DOHH2 (cell line): ENCODE data around the gene PPARA.

Source experiments
- H3F3A ChIP-seq: fragments of 200-600 bp; sonication (generic), shearing (Covaris generic); 2 replicates; pipeline ENCODE4 v1.6.0; 2016; ENCODE audit warnings: antibody characterized with exemption, mild to moderate bottlenecking; ENCODE audit not compliant: control insufficient read depth, insufficient read depth
- H3K27ac ChIP-seq: fragments of 200-600 bp; sonication (generic); 2 replicates; pipeline ENCODE4 v1.5.1; 2014; ENCODE audit warnings: low read depth, mild to moderate bottlenecking, low read length, moderate library complexity
- H3K27me3 ChIP-seq: fragments of 200-600 bp; sonication (generic); 2 replicates; pipeline ENCODE4 v1.6.1; 2014; ENCODE audit warnings: mild to moderate bottlenecking, low read length, mixed read lengths; ENCODE audit not compliant: control insufficient read depth
- H3K36me3 ChIP-seq: fragments of 200-600 bp; sonication (generic); 2 replicates; pipeline ENCODE4 v1.6.1; 2014; ENCODE audit warnings: mild to moderate bottlenecking, low read length, moderate library complexity, mixed read lengths; ENCODE audit not compliant: control insufficient read depth
- H3K4me1 ChIP-seq: fragments of 200-600 bp; sonication (generic); 2 replicates; pipeline ENCODE4 v1.6.1; 2014; ENCODE audit warnings: mild to moderate bottlenecking, low read length, mixed read lengths; ENCODE audit not compliant: control insufficient read depth
- H3K4me2 ChIP-seq: fragments of 200-600 bp; sonication (generic); 2 replicates; pipeline ENCODE4 v1.6.0; 2014; ENCODE audit warnings: mild to moderate bottlenecking, low read length, moderate library complexity
- H3K4me3 ChIP-seq: fragments of 200-600 bp; sonication (generic); 2 replicates; pipeline ENCODE4 v1.5.1; 2014; ENCODE audit warnings: mild to moderate bottlenecking, low read length, mixed read lengths
- H3K79me2 ChIP-seq: fragments of 200-600 bp; sonication (generic); 2 replicates; pipeline ENCODE4 v1.6.1; 2014; ENCODE audit warnings: mild to moderate bottlenecking, low read length, mixed read lengths; ENCODE audit not compliant: control insufficient read depth
- H3K9me2 ChIP-seq: fragments of 200-600 bp; sonication (generic); replicated peaks from 2 replicates; pipeline ENCODE4 v1.6.1; 2014; ENCODE audit warnings: mild to moderate bottlenecking, low read length, mixed read lengths; ENCODE audit not compliant: control insufficient read depth
- H3K9me3 ChIP-seq: fragments of 200-600 bp; sonication (generic); 2 replicates; pipeline ENCODE4 v1.6.1; 2014; ENCODE audit warnings: antibody characterized with exemption, low read length, mixed read lengths; ENCODE audit not compliant: control insufficient read depth, insufficient read depth
- H4K20me1 ChIP-seq: fragments of 200-600 bp; sonication (generic); 2 replicates; pipeline ENCODE4 v1.6.0; 2014; ENCODE audit warnings: low read depth, mild to moderate bottlenecking, antibody characterized with exemption, low read length, moderate library complexity; ENCODE audit not compliant: control insufficient read depth, insufficient read depth
- EZH2phosphoT487 ChIP-seq: fragments of 200-600 bp; sonication (generic); IDR thresholded peaks from 2 replicates; pipeline ENCODE4 v1.6.1; 2017; ENCODE audit warnings: borderline replicate concordance, mild to moderate bottlenecking, antibody characterized with exemption, low read length, moderate library complexity, mixed read lengths
- TF ChIP-seq, protein P1 (sequence below): fragments of 200-600 bp; sonication (generic); IDR thresholded peaks from one replicate; pipeline ENCODE4 v1.5.1; 2014; ENCODE audit warnings: antibody characterized with exemption, mild to moderate bottlenecking, low read depth, low read length; ENCODE audit not compliant: poor library complexity, severe bottlenecking

The PPARA gene

DNA sequence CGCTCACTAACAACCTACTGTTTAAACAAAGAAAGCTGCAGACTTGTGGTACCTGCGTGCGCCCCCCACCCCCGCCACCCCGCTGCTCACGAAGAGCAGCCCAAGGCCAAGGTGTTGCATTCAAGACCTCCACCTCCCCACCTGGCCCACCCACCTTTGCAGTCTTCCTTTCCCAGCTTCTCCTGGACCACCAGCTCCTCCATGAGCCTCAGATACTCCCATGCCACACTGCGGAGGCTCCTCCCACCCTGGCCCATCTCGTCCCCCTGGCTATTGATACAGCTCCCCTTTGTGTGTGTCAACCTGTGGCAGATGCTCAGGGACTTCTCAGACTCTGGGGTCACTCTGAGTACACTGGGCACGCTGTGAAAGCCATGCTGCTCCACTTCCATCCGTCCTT is 95.9 kb downstream of the PPARA start:
- H3K27me3 ChIP-seq: no peaks in the 10 kb centered on the region
- no peak overlapping the region for H3K4me3 ChIP-seq
- TF ChIP-seq, protein P1, sequence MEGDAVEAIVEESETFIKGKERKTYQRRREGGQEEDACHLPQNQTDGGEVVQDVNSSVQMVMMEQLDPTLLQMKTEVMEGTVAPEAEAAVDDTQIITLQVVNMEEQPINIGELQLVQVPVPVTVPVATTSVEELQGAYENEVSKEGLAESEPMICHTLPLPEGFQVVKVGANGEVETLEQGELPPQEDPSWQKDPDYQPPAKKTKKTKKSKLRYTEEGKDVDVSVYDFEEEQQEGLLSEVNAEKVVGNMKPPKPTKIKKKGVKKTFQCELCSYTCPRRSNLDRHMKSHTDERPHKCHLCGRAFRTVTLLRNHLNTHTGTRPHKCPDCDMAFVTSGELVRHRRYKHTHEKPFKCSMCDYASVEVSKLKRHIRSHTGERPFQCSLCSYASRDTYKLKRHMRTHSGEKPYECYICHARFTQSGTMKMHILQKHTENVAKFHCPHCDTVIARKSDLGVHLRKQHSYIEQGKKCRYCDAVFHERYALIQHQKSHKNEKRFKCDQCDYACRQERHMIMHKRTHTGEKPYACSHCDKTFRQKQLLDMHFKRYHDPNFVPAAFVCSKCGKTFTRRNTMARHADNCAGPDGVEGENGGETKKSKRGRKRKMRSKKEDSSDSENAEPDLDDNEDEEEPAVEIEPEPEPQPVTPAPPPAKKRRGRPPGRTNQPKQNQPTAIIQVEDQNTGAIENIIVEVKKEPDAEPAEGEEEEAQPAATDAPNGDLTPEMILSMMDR: no peak
- no peak for TF ChIP-seq EZH2phosphoT487
- H3K36me3 ChIP-seq: peaks cover 5% of the 10 kb centered on the region; the same call in 1 of the 2 replicates
- no peaks in the 10 kb centered on the region for H3F3A ChIP-seq
- peaks cover 14% of the 10 kb centered on the region for H3K4me1 ChIP-seq
- H3K9me2 ChIP-seq: no peaks in the 10 kb centered on the region
- H3K27ac ChIP-seq: no peak overlapping the region
- H3K4me2 ChIP-seq: no peak overlapping the region
- H3K79me2 ChIP-seq: peaks cover 16% of the 10 kb centered on the region
- no peaks in the 10 kb centered on the region for H4K20me1 ChIP-seq
- no peaks in the 10 kb centered on the region for H3K9me3 ChIP-seq

DNA sequence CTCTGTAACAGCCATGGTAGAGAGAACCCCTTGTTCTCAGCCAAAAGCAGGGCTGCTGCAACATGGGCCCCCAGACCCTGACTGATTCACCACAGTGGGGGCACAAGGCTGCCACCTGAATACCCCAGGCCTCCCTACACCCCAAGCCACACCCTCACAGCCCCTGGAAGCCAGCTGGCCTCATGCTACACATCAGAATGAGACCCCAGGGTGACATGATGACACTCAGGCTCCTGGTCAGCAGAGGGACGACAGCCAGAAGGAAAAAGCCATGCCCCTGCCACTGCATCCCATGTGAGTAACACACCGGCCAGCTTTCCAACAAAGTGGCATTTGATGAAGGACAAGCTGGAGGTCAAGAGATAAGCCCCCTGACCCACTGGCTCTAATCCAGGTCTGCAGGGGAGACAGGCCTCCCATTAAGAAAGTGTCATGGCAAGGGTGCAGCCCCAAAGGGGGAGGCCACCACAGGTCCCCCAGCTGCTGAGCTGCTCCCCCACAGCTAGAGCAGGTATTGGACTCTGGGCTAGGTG is 97.2 kb downstream of the PPARA start:
- peaks cover 5% of the 10 kb centered on the region; the same call in 1 of the 2 replicates for H3K36me3 ChIP-seq
- peaks cover 26% of the 10 kb centered on the region for H3K4me1 ChIP-seq
- H3F3A ChIP-seq: no peaks in the 10 kb centered on the region
- no peaks in the 10 kb centered on the region for H3K9me2 ChIP-seq
- H3K4me2 ChIP-seq: no peak overlapping the region
- H3K27ac ChIP-seq: no peak overlapping the region
- H3K79me2 ChIP-seq: peaks cover 19% of the 10 kb centered on the region
- TF ChIP-seq EZH2phosphoT487: no peak
- TF ChIP-seq, protein P1: no peak
- H3K27me3 ChIP-seq: no peaks in the 10 kb centered on the region
- H3K9me3 ChIP-seq: no peaks in the 10 kb centered on the region
- H3K4me3 ChIP-seq: no peak overlapping the region
- no peaks in the 10 kb centered on the region for H4K20me1 ChIP-seq

DNA sequence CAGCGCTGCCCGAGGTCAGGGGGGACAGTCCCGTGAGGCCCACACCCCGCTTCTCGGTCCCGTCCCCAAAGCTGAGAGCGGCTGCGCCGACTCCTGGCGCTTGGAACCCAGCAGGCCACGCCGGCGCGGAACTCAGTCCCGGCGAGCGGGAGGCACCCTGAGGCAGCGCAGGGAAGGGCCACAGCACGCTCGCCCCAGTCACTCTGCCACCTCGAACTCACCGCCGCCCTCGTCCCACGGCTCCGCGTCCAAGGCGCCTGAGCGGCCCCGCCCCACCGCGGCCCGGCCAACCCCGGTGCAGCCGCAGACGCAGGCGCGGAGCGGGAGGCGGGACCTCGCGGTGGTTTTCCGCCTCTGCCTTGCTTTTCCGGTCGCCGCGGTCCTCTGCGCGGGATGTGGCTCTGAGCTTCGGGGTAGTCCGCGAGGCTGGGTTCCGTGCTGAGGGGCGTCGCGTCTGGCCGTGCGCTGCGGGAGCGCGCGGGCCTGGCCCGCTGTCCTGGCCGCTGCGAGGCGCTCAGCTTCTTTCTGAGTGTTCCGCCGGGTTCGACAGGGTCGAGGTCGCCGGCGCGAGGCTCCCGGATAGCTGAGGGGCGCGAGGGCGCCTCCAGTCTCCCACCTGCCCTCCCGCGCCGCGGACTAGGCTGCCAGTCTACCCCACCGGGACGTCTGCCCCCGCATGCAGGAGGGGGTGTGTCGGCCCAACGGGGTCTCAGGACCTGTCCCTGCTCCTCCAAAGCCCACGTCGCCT is 99.9 kb downstream of the PPARA start, which contains the start of gene CDPF1:
TSS of gene CDPF1 (minus strand) at position 259 of the 748 bp plus-strand sequence. CDS start 2,009 bp downstream, outside the sequence.
- no peaks in the 10 kb centered on the region for H4K20me1 ChIP-seq
- no peak for TF ChIP-seq EZH2phosphoT487
- TF ChIP-seq, protein P1: no peak
- H3K9me3 ChIP-seq: no peaks in the 10 kb centered on the region
- no peaks in the 10 kb centered on the region for H3K36me3 ChIP-seq
- peak within 1 kb of the TSS; percentile 81 for H3K4me3 ChIP-seq
- no peaks in the 10 kb centered on the region for H3K9me2 ChIP-seq
- H3K4me2 ChIP-seq: peak within 1 kb of the TSS; percentile 94
- peaks cover 19% of the 10 kb centered on the region for H3K79me2 ChIP-seq
- H3F3A ChIP-seq: no peaks in the 10 kb centered on the region
- peak within 1 kb of the TSS; percentile 75 for H3K27ac ChIP-seq
- no peaks in the 10 kb centered on the region for H3K27me3 ChIP-seq
- H3K4me1 ChIP-seq: peaks cover 34% of the 10 kb centered on the region
